HG02642 (cell line): ENCODE data around the gene ITGAX.

Experiments used
- ATAC-seq: cut with Tn5 transposase; IDR thresholded peaks from one replicate; pipeline ENCODE4 v1.9.1; 2021; ENCODE audit warnings: mild to moderate bottlenecking; ENCODE audit not compliant: unreplicated experiment, poor library complexity

The ITGAX gene

GRCh38 chr16:31347445-31347844 is 7.5 kb upstream of the ITGAX start:
- ATAC-seq: no peak

- ATAC-seq: no peak
These were observed 6.4 kb upstream of the ITGAX start for GRCh38 chr16:31348579-31348978.

- no peak for ATAC-seq
These were observed 4.5 kb upstream of the ITGAX start for GRCh38 chr16:31350275-31351005.

- no peak for ATAC-seq
These were observed 3.6 kb upstream of the ITGAX start for GRCh38 chr16:31351246-31351941.

GRCh38 chr16:31351942-31352325 is 3.0 kb upstream of the ITGAX start:
- ATAC-seq: no peak

GRCh38 chr16:31352376-31353115 is 2.4 kb upstream of the ITGAX start:
- no peak for ATAC-seq

- ATAC-seq: no peak
These were observed 590 bp downstream of the ITGAX start for GRCh38 chr16:31355431-31356100.

GRCh38 chr16:31356566-31357323 is 1.8 kb downstream of the ITGAX start:
- ATAC-seq: no peak

- no peak for ATAC-seq
These were observed 2.5 kb downstream of the ITGAX start for GRCh38 chr16:31357324-31358109.

- no peak for ATAC-seq
These were observed 5.3 kb downstream of the ITGAX start for GRCh38 chr16:31360251-31360650.

- ATAC-seq: no peak
These were observed 6.5 kb downstream of the ITGAX start for GRCh38 chr16:31361201-31362110.

GRCh38 chr16:31362476-31363405 is 7.8 kb downstream of the ITGAX start:
- ATAC-seq: no peak

- ATAC-seq: no peak
These were observed 8.7 kb downstream of the ITGAX start for GRCh38 chr16:31363721-31364120.

GRCh38 chr16:31364421-31364820 is 9.4 kb downstream of the ITGAX start:
- no peak for ATAC-seq

GRCh38 chr16:31365131-31365865 is 10.3 kb downstream of the ITGAX start:
- ATAC-seq: no peak

- ATAC-seq: no peak
These were observed 12.9 kb downstream of the ITGAX start for GRCh38 chr16:31367853-31368252.

GRCh38 chr16:31371008-31371407 is 16.0 kb downstream of the ITGAX start:
- ATAC-seq: no peak
